Measurements from ENCODE around the gene FER1L5.

Gene FER1L5

DNA sequence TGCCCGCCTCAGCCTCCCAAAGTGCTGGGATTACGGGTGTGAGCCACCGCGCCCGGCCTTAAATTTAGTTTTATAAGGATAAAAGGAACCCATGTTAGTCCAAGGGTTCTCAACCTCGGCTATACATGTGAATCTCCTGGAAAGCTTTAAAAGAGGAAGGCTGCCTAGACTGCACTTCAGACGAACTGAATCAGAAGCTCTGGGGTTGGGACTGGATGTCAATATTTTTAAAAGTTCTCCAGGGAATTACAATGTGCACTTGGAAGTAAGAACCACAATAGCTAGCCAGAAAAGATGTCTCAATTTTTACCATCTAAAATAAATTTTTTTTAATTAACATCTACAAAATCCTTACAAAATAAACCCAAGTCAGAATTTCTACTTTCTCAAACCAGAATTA, 87.2 kb downstream of the FER1L5 start:
- DNase-seq (ENCODE audit: low read depth) = no peak

DNA sequence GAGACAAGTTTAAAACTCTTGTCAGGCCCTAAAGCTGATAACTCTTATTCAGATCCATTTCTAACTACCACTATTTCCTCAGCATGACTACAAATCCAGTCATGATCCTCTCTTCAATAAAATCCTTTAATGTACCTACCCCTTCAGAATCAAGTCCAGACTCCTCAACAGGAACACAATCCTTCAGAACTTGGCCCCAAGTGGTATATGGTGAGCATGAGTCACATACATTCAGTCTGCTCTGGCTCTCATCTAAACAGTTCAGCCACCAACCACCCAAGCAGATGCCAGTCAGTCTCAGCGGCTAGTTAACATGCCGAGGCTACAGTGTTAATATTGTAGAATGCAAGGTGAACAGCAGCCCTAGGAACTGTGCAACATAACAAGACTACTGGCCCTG, 87.6 kb downstream of the FER1L5 start:
- DNase-seq (ENCODE audit: low read depth) = peak; percentile 36
- H3K4me3 ChIP-seq (ENCODE audit: low read depth, low read length) = no peak overlapping the region

More for the DNA sequence above, 87.2 kb downstream of the FER1L5 start:
- no peak overlapping the region for H3K4me3 ChIP-seq (ENCODE audit: low read depth, low read length)

DNA sequence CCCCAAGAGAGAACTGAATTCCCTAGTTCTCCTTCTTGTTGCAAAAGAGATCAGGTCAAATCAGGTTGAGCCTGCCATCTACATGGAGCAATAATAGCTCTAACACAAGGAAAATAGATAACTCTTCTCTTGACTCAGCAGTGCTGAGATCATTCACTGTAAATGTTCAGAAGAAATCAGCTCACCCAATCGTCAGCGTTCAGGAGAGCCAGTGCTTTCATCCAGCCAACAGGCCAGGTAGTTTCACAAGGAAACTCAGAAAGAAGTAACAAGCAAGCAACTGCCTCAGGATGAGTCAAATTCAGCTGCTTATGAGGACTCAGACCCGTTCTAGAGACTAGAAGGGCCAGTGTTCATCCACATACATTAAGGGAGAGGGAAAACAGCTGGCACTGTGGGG, 91.4 kb downstream of the FER1L5 start:
- DNase-seq (ENCODE audit: low read depth) = no peak
- no peak overlapping the region for H3K4me3 ChIP-seq (ENCODE audit: low read depth, low read length)

DNA sequence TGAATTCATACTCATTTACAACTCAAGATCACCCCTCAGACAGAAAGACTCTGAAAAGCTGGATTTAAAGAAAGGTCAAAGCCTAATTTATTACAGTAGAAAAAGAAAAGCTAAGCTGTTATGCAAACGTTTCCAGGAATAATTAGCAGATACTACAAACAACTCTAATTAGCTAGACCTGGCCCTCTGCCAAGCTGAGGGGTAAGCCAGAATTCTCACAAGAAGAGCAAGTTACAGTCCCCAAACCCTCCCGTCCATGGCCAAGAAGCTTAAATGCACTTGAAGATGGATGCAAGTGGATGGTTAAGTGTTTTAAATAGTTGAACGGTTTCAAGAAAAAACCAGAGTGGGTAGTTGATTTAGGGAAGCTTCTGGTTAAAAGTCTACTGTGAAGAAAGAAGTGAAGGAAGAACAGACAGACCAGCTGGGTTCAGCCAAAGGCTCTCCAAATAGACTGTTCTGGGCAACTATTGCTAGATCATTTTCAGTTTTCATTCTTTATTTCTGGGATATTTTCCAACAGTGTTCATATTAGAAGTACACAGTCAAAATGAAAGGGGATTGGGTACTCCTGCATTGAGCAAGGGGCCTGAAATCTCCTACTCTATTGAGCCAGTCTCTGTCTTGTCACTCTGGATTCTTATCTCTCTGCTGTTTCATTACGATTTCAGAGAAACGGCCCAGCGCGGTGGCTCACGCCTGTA, 92.5 kb downstream of the FER1L5 start:
- DNase-seq (ENCODE audit: low read depth) = no peak
- no peak overlapping the region for H3K4me3 ChIP-seq (ENCODE audit: low read depth, low read length)

GRCh38 chr2:96737251-96737650, 94.7 kb downstream of the FER1L5 start:
- no peak for DNase-seq (ENCODE audit: low read depth)
- no peak overlapping the region for H3K4me3 ChIP-seq (ENCODE audit: low read depth, low read length)

- no peak for DNase-seq (ENCODE audit: low read depth)
- no peak overlapping the region for H3K4me3 ChIP-seq (ENCODE audit: low read depth, low read length)
Measured at GRCh38 chr2:96737831-96738230, 95.3 kb downstream of the FER1L5 start.

- no peak for DNase-seq (ENCODE audit: low read depth)
- H3K4me3 ChIP-seq (ENCODE audit: low read depth, low read length) = peak overlapping the region; percentile 89
Measured at GRCh38 chr2:96739076-96739632, 96.6 kb downstream of the FER1L5 start.

GRCh38 chr2:96739633-96740428, 97.3 kb downstream of the FER1L5 start, which contains the start of gene LMAN2L:
LMAN2L (minus strand) TSS chr2:96740064; CDS start chr2:96740040, 24 bp downstream.
- DNase-seq (ENCODE audit: low read depth) = peak; percentile 89
- H3K4me3 ChIP-seq (ENCODE audit: low read depth, low read length) = peak within 1 kb of the TSS; percentile 89

DNA sequence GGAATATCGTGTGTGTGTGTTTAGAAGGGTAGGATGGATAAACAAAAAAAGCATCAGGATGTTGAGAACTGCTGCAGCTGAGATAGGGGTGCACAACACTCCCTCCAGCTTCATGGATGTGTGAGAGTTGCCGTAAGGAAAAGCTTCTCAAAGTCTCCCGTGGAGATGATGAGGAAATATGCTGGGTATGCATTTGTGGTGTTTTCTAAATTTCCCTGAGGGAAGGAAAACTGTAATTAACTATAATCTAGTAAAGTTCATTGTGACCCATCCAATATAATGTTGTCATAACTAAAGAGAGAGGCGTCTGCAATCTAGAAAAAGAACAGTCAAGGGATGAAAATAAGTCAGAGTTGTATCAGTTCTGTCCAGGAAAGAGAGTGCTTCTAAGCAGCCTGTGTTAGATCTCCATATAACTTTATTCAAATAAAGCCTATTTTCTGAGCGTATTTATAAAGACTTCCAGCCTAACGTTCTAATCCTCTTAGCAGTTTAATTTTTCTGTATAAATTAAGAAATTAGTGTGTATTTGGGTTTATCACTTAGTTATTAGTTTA, 104.6 kb downstream of the FER1L5 start:
- DNase-seq (ENCODE audit: low read depth) = no peak
- no peak overlapping the region for H3K4me3 ChIP-seq (ENCODE audit: low read depth, low read length)

- H3K4me3 ChIP-seq (ENCODE audit: low read depth, low read length) = no peak overlapping the region
- no peak for DNase-seq (ENCODE audit: low read depth)
Measured at GRCh38 chr2:96751800-96752199, 109.2 kb downstream of the FER1L5 start.

DNA sequence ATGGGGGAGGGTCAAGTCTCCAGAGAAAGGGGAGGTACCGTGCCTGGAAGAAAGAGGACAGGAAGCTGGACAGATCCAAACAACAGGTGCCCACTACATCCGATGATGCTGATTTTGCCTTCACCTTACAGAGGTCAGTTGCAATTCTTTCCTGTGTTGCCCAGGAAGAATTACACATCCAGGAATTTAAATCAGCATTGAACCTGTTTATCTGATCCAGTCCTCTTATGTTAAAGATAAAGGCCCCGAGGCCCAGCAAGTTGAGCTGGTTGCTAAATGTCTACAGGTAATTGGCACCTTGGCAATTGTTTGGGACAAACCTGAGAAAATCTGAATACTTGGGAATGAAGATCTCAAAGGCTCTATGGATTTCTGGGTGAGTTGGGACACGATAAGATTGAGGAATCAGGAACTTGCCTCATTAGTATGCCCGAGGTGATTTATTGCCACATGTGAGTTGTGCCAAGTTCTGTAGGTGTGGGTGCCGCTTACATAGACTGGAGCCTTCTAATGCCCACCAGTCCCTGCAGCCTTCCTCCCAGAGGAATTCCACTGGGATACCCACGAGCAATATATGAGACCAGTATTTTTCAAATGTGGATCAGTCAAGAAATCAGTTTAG, 111.2 kb downstream of the FER1L5 start:
- DNase-seq (ENCODE audit: low read depth) = no peak
- no peak overlapping the region for H3K4me3 ChIP-seq (ENCODE audit: low read depth, low read length)

DNA sequence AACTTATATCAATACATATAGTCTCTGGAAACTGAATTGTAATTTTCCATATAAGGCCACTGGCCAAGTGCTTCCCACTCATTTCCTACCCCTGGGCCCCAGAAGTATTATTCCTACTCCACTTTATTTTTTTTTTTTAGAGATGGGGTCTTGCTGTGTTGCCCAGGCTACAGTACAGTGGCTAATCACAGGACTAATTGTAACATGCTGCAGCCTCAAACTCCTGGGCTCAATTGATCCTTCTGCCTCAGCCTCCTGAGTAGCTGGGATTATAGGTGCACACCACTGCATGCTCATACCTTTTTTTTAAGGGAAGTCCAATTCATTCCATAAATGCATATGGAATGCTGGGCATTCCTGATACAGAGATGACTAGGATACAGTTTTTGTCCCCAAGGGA, 111.8 kb downstream of the FER1L5 start:
- no peak for DNase-seq (ENCODE audit: low read depth)
- H3K4me3 ChIP-seq (ENCODE audit: low read depth, low read length) = no peak overlapping the region

Data from skeletal muscle cell (primary cell).